ENCODE measurements around the gene SLIT3.
A peak's percentile ranks its signal among the peaks of the same experiment; 100 is the strongest.

Gene SLIT3

DNA sequence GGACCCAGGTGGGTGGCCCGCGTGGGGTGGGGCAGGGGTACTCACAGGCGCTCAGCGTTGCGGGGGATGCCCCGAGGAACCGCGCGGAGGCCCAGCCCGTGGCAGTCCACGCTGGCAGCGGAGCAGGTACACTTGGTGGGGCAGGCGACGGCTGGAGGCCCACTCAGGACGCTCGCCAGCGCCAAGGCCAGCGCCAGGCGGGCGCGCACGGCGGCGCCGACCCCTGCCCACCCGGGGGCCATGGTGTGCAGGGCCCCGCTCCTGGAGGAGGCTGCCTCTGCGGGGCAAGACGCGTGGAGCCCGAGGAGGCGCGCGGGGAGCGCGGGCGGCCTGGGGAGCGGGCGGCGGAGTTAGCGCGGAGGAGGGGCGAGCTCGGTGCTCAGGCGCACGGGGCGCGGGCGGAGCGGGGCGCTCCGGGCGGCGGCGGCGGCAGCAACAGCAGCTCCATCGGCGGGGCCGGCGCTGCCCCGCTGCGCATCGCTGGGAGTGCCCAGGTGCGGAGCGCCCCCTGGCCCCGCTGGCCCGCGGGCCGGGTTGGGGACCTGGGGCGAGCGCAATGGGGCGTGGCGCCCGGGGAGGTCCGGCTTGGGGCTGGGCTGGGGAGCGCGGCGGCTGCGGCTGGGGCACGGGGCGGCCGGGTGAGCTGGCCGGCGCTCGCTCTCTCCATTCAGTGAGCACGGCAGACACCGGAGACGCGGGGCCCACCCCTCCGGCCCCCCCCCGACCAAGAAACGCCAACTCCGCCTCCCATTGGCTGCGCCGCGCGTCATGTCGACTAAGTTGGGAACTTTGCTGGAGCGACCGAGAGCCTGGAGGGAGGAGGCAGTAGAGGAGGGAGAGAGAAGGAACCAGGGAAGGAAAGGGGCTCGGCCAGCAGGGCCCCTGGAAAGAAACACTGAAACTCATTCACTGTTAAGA, at the start of gene SLIT3:
SLIT3 (minus strand) TSS at position 672 of the 918 bp plus-strand sequence; CDS start at position 242, 430 bp downstream.
- Histone ChIP-seq H3K27ac (ENCODE audit: low read length) (no peak within 1 kb of the TSS), H3K9ac (ENCODE audit: low read length) (no peak within 1 kb of the TSS), H3K27me3 (ENCODE audit: control insufficient read depth, insufficient read depth, low read length) (peaks cover 51% of the 10 kb centered on the region), H3K4me1 (ENCODE audit: control insufficient read depth, low read depth, low read length) (peaks cover 5% of the 10 kb centered on the region), H3K36me3 (ENCODE audit: control insufficient read depth, low read depth, low read length) (no peaks in the 10 kb centered on the region), H3K9me3 (ENCODE audit: control insufficient read depth, low read depth, low read length) (no peaks in the 10 kb centered on the region), H3K4me3 (ENCODE audit: low read length) (peak within 1 kb of the TSS; percentile 64)

GRCh38 chr5:169350016-169350415, 49.1 kb upstream of the SLIT3 start:
- no peak overlapping the region for H3K27ac ChIP-seq (ENCODE audit: low read length)
- no peak overlapping the region for H3K4me3 ChIP-seq (ENCODE audit: low read length)
- no peaks in the 10 kb centered on the region for H3K4me1 ChIP-seq (ENCODE audit: control insufficient read depth, low read depth, low read length)
- H3K36me3 ChIP-seq (ENCODE audit: control insufficient read depth, low read depth, low read length): no peaks in the 10 kb centered on the region
- no peak overlapping the region for H3K9ac ChIP-seq (ENCODE audit: low read length)
- H3K27me3 ChIP-seq (ENCODE audit: control insufficient read depth, insufficient read depth, low read length): no peaks in the 10 kb centered on the region
- no peaks in the 10 kb centered on the region for H3K9me3 ChIP-seq (ENCODE audit: control insufficient read depth, low read depth, low read length)

DNA sequence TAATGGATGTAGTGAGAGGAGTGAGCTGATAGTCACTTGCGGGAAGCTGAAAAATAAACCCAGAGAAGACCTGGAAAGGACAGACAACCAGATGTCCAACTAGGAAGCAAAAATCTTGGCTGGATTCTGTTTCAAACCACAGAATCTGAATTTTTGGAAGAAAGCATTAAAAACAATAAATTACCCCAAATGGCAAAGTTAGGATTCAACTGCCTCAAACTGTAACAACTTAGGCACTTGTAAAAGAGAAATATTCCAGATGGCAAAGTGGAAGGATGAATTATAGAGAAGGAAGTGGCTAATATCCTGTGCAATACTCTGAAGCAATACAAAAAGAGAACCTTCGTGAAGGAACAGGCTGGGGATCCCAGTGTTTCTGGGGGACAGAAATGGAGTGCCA, 46.8 kb upstream of the SLIT3 start:
- Histone ChIP-seq H3K9ac (ENCODE audit: low read length) (no peak overlapping the region), H3K4me3 (ENCODE audit: low read length) (no peak overlapping the region), H3K9me3 (ENCODE audit: control insufficient read depth, low read depth, low read length) (no peaks in the 10 kb centered on the region), H3K27me3 (ENCODE audit: control insufficient read depth, insufficient read depth, low read length) (no peaks in the 10 kb centered on the region), H3K36me3 (ENCODE audit: control insufficient read depth, low read depth, low read length) (no peaks in the 10 kb centered on the region), H3K27ac (ENCODE audit: low read length) (no peak overlapping the region), H3K4me1 (ENCODE audit: control insufficient read depth, low read depth, low read length) (no peaks in the 10 kb centered on the region)

DNA sequence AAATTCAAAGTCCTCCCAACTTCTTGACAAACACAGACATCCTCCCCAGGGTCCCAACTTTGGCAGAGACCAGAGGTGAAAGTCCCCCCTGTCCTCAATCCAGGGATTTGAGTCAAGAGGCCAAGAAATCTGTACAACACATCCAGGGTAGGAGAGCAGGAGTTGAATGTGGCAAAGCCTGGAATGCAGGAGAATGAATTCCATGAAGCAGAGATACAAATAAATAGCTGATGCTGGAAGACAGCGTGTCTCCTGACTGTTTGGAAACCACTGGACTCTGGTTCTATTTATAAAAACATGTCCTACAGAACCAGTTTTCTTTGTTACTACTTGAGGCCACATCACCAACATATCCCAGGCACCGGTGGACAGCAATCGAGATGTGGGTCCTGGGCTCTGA, 43.7 kb upstream of the SLIT3 start:
- peaks cover 3% of the 10 kb centered on the region for H3K4me1 ChIP-seq (ENCODE audit: control insufficient read depth, low read depth, low read length)
- H3K27me3 ChIP-seq (ENCODE audit: control insufficient read depth, insufficient read depth, low read length): no peaks in the 10 kb centered on the region
- no peaks in the 10 kb centered on the region for H3K36me3 ChIP-seq (ENCODE audit: control insufficient read depth, low read depth, low read length)
- H3K9me3 ChIP-seq (ENCODE audit: control insufficient read depth, low read depth, low read length): no peaks in the 10 kb centered on the region
- H3K4me3 ChIP-seq (ENCODE audit: low read length): no peak overlapping the region
- no peak overlapping the region for H3K27ac ChIP-seq (ENCODE audit: low read length)
- no peak overlapping the region for H3K9ac ChIP-seq (ENCODE audit: low read length)

DNA sequence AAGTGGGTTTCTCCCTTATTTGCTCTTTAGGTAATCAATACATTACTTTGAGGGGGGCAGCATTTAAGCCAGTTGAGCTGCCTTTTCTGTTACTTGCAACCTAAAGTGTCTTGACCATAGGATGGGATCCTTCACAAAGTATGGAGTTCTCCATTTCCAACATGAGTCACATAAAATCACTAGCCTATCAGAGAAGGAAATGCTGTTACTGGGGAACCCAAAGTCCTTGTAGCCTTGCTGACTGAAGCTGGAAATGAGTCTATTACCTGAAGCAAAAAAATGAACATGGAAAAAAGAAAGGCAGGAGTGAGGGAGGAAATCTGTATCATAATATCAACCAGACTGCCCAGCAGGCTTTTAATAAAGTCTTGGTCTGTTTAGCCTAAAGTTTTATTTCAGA, 42.8 kb upstream of the SLIT3 start:
- H3K9ac ChIP-seq (ENCODE audit: low read length): no peak overlapping the region

GRCh38 chr5:169341556-169341955, 40.6 kb upstream of the SLIT3 start:
- Histone ChIP-seq H3K27me3 (ENCODE audit: control insufficient read depth, insufficient read depth, low read length) (no peaks in the 10 kb centered on the region), H3K4me3 (ENCODE audit: low read length) (no peak overlapping the region), H3K9me3 (ENCODE audit: control insufficient read depth, low read depth, low read length) (no peaks in the 10 kb centered on the region), H3K4me1 (ENCODE audit: control insufficient read depth, low read depth, low read length) (peaks cover 3% of the 10 kb centered on the region), H3K27ac (ENCODE audit: low read length) (no peak overlapping the region), H3K9ac (ENCODE audit: low read length) (no peak overlapping the region), H3K36me3 (ENCODE audit: control insufficient read depth, low read depth, low read length) (no peaks in the 10 kb centered on the region)

More for the DNA sequence above, 42.8 kb upstream of the SLIT3 start:
- Histone ChIP-seq H3K4me3 (ENCODE audit: low read length) (no peak overlapping the region), H3K36me3 (ENCODE audit: control insufficient read depth, low read depth, low read length) (no peaks in the 10 kb centered on the region), H3K27ac (ENCODE audit: low read length) (no peak overlapping the region), H3K4me1 (ENCODE audit: control insufficient read depth, low read depth, low read length) (peaks cover 3% of the 10 kb centered on the region), H3K27me3 (ENCODE audit: control insufficient read depth, insufficient read depth, low read length) (no peaks in the 10 kb centered on the region), H3K9me3 (ENCODE audit: control insufficient read depth, low read depth, low read length) (no peaks in the 10 kb centered on the region)

- H3K27ac ChIP-seq (ENCODE audit: low read length): no peak overlapping the region
- H3K4me1 ChIP-seq (ENCODE audit: control insufficient read depth, low read depth, low read length): peaks cover 3% of the 10 kb centered on the region
- H3K4me3 ChIP-seq (ENCODE audit: low read length): no peak overlapping the region
- no peaks in the 10 kb centered on the region for H3K36me3 ChIP-seq (ENCODE audit: control insufficient read depth, low read depth, low read length)
- H3K27me3 ChIP-seq (ENCODE audit: control insufficient read depth, insufficient read depth, low read length): no peaks in the 10 kb centered on the region
- no peak overlapping the region for H3K9ac ChIP-seq (ENCODE audit: low read length)
- H3K9me3 ChIP-seq (ENCODE audit: control insufficient read depth, low read depth, low read length): no peaks in the 10 kb centered on the region
Measured at GRCh38 chr5:169339869-169340268, 38.9 kb upstream of the SLIT3 start.

DNA sequence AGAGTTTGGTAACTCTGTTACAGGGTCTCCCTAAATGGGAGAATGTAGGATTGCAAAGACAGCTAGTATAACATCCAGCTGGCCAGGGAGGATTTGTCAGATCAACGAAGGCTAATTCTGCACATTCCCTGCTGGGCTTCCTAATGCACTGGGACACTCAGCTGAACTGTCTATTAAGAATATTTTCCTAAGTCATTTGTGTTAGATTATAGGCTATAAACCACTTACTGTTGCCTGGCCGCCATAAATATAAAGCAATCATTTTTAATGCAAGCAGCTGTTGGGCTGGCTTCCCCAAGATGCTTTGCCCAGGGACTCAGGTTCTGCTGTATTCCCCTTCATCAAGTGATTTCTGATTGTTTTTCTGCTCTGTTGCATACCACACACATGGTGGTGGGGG, 35.3 kb upstream of the SLIT3 start:
- no peaks in the 10 kb centered on the region for H3K27me3 ChIP-seq (ENCODE audit: control insufficient read depth, insufficient read depth, low read length)
- H3K9me3 ChIP-seq (ENCODE audit: control insufficient read depth, low read depth, low read length): no peaks in the 10 kb centered on the region
- H3K4me1 ChIP-seq (ENCODE audit: control insufficient read depth, low read depth, low read length): peaks cover 3% of the 10 kb centered on the region
- H3K27ac ChIP-seq (ENCODE audit: low read length): no peak overlapping the region
- no peak overlapping the region for H3K9ac ChIP-seq (ENCODE audit: low read length)
- H3K4me3 ChIP-seq (ENCODE audit: low read length): no peak overlapping the region
- no peaks in the 10 kb centered on the region for H3K36me3 ChIP-seq (ENCODE audit: control insufficient read depth, low read depth, low read length)

DNA sequence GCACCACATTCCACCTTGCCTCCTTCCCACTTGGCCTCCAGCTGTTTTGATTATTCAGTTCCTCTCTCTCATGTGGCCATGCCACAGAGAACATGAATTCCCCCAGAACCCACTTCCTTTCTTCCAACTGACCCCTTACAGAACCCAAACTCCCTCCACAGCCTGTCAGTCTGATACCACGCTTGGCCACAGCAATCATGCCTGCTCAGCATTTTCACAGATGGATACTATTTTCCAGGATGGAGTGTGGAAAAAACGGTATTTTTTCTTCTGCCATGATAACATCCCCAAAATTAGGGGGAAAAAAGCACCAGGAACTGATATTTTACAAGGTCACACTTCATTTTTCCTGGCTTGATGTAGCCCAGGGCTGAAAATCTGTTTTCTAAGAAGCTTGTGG, 34.9 kb upstream of the SLIT3 start:
- Histone ChIP-seq H3K4me3 (ENCODE audit: low read length) (no peak overlapping the region), H3K27me3 (ENCODE audit: control insufficient read depth, insufficient read depth, low read length) (no peaks in the 10 kb centered on the region), H3K36me3 (ENCODE audit: control insufficient read depth, low read depth, low read length) (no peaks in the 10 kb centered on the region), H3K4me1 (ENCODE audit: control insufficient read depth, low read depth, low read length) (peaks cover 3% of the 10 kb centered on the region), H3K27ac (ENCODE audit: low read length) (no peak overlapping the region), H3K9me3 (ENCODE audit: control insufficient read depth, low read depth, low read length) (no peaks in the 10 kb centered on the region), H3K9ac (ENCODE audit: low read length) (no peak overlapping the region)

GRCh38 chr5:169333518-169333917, 32.6 kb upstream of the SLIT3 start:
- Histone ChIP-seq H3K27ac (ENCODE audit: low read length) (no peak overlapping the region), H3K4me3 (ENCODE audit: low read length) (no peak overlapping the region), H3K27me3 (ENCODE audit: control insufficient read depth, insufficient read depth, low read length) (no peaks in the 10 kb centered on the region), H3K4me1 (ENCODE audit: control insufficient read depth, low read depth, low read length) (no peaks in the 10 kb centered on the region), H3K9ac (ENCODE audit: low read length) (no peak overlapping the region), H3K36me3 (ENCODE audit: control insufficient read depth, low read depth, low read length) (no peaks in the 10 kb centered on the region), H3K9me3 (ENCODE audit: control insufficient read depth, low read depth, low read length) (no peaks in the 10 kb centered on the region)

- Histone ChIP-seq H3K27me3 (ENCODE audit: control insufficient read depth, insufficient read depth, low read length) (no peaks in the 10 kb centered on the region), H3K9me3 (ENCODE audit: control insufficient read depth, low read depth, low read length) (no peaks in the 10 kb centered on the region), H3K9ac (ENCODE audit: low read length) (no peak overlapping the region), H3K4me1 (ENCODE audit: control insufficient read depth, low read depth, low read length) (no peaks in the 10 kb centered on the region), H3K4me3 (ENCODE audit: low read length) (no peak overlapping the region), H3K36me3 (ENCODE audit: control insufficient read depth, low read depth, low read length) (no peaks in the 10 kb centered on the region), H3K27ac (ENCODE audit: low read length) (no peak overlapping the region)
Measured at GRCh38 chr5:169331292-169331852, 30.4 kb upstream of the SLIT3 start.

- H3K4me1 ChIP-seq (ENCODE audit: control insufficient read depth, low read depth, low read length): no peaks in the 10 kb centered on the region
Measured at GRCh38 chr5:169328401-169328800, 27.5 kb upstream of the SLIT3 start.

More at GRCh38 chr5:169328401-169328800, 27.5 kb upstream of the SLIT3 start:
- no peaks in the 10 kb centered on the region for H3K9me3 ChIP-seq (ENCODE audit: control insufficient read depth, low read depth, low read length)
- no peak overlapping the region for H3K27ac ChIP-seq (ENCODE audit: low read length)
- H3K27me3 ChIP-seq (ENCODE audit: control insufficient read depth, insufficient read depth, low read length): no peaks in the 10 kb centered on the region
- H3K36me3 ChIP-seq (ENCODE audit: control insufficient read depth, low read depth, low read length): no peaks in the 10 kb centered on the region
- no peak overlapping the region for H3K9ac ChIP-seq (ENCODE audit: low read length)
- no peak overlapping the region for H3K4me3 ChIP-seq (ENCODE audit: low read length)
